Tibial nerve (tissue), 4 donors: ENCODE data around the gene OTOG.

Experiments used
- EP300 ChIP-seq, 2 donors: sonication (generic); formaldehyde crosslinking; IDR thresholded peaks; one replicate each; pipeline ENCODE4 v1.6.1; 2017; ENCODE audit warnings: antibody characterized with exemption in 2 of 2, mild to moderate bottlenecking in 1 of 2
- TF ChIP-seq, protein P1 (sequence below), 5 experiments: fragments of 200-600 bp in 3 of 5; fragments of 450-650 bp in 2 of 5; sonication (generic) in 3 of 5; IDR thresholded peaks; one replicate each; pipeline ENCODE4 v1.5.1; 2016 to 2019; ENCODE audit warnings: antibody characterized with exemption in 5 of 5, mild to moderate bottlenecking in 3 of 5, moderate library complexity in 2 of 5

DNA sequence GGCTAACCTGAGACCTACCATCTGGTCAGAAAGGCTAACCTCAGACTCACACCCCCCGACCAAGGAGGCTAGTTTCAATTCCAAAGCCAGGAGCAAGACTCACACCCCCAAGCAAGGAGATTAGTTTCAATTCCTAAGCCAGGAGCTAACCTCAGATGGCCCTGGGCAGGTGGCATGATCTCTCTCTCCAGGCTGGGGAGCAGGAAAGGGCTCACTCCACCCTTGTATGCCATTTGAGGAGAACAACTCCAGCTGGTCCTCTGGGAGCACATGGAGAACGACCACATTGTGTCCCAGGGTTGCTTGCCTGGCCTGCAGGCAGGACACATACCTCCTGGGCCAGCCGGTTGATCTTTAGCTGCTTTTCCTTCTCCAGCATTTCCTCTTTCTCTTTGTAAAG lies 35.5 kb upstream of the OTOG start:
- no peak for TF ChIP-seq EP300 (IDR thresholded peaks at IDR 0.05)
- TF ChIP-seq, protein P1, sequence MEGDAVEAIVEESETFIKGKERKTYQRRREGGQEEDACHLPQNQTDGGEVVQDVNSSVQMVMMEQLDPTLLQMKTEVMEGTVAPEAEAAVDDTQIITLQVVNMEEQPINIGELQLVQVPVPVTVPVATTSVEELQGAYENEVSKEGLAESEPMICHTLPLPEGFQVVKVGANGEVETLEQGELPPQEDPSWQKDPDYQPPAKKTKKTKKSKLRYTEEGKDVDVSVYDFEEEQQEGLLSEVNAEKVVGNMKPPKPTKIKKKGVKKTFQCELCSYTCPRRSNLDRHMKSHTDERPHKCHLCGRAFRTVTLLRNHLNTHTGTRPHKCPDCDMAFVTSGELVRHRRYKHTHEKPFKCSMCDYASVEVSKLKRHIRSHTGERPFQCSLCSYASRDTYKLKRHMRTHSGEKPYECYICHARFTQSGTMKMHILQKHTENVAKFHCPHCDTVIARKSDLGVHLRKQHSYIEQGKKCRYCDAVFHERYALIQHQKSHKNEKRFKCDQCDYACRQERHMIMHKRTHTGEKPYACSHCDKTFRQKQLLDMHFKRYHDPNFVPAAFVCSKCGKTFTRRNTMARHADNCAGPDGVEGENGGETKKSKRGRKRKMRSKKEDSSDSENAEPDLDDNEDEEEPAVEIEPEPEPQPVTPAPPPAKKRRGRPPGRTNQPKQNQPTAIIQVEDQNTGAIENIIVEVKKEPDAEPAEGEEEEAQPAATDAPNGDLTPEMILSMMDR (IDR thresholded peaks at IDR 0.05): no peak
